ENCODE measurements around the gene GFAP.
"Not testable (repeated sequence)": the region's sequence is repeated elsewhere in the genome, so short reads cannot be mapped to it uniquely, and the experiment has no call there.

GFAP gene

DNA sequence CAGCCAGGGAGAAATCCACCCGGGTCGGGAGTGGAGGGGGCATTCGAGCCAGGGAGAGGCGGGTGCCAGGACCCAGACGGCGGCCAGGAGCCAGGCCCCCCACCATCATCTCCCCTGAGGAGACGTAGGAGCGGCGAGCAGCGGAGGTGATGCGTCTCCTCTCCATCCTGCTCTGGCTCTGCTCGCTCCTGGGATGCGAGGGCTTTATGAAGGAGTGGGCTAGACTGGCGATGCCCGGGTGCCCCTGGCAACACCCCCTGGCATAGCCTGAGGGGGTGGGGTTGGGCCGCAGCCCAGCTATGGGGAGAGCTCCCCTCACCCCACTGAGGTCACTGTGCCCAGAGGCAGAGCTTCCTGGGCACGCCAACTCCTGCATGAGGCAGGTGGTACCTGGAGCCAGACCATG is at the start of gene GFAP:
Gene GFAP (minus strand): TSS at position 180 of the 406 bp plus-strand sequence. CDS start 14 bp downstream, at position 166.
- DNase-seq (ENCODE audit: low spot score), result no peak

GRCh38 chr17:44961921-44962350 is 46.6 kb upstream of the GFAP start:
- no peak for DNase-seq (ENCODE audit: low spot score)

DNA sequence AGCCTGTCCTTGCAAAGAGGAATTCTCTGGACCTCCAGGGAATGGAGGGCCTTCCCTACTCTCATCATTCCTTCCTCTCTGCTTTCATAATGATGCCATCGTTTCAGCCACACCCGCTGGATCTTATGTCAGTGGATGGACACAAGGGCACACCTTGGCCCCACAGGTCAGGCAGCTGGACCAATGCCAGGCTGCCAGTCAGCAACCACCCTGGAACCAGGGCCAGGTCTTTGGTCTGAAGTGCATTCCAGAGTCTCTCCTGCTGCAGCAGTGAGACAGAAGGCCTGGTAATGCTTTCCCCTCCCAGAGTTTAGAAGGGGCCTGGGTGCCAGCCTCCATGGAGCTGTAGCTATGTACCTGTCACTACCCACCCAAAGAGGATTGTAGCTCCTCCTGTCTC is 45.4 kb upstream of the GFAP start:
- DNase-seq (ENCODE audit: low spot score), result no peak

DNA sequence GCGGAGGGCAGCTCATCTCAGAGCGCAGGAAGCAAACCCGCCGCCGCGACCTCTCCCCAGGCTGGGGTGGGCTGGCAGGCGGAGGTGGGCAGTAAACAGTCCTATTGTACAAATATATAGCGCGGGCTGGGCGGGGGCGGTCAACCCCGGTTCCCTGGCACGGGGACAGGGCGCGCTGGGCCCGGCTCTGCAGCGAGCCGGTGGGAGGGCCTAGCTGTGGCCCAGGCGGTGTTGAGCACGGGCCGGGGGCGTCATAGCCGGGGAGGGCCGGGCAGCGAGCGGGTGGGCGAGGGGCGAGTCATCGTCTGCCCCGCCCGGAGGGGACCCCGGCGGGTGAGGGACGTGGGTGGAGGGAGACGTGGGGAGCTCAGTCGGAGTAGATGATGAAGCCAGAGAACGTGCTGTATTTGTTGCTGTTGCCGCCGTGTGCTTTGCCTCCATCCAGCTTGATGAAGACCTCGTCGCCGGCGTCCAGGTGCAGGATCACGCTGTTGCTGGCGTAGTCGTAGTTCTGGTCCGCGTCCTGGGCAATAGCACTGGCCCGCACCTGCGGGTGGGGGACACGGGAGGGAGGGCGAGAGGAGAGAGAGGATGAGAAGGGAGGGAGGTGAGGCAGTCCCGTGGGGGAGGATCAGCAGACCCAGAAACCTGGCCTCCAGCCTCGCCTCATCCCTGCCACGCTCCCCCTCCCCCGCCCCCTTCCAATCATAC is 44.7 kb upstream of the GFAP start:
- no peak for DNase-seq (ENCODE audit: low spot score)

GRCh38 chr17:44956998-44957981 is 42.0 kb upstream of the GFAP start:
- no peak for DNase-seq (ENCODE audit: low spot score)

GRCh38 chr17:44955674-44956425 is 40.5 kb upstream of the GFAP start:
- DNase-seq (ENCODE audit: low spot score), result no peak

GRCh38 chr17:44952946-44953475 is 37.7 kb upstream of the GFAP start:
- no peak for DNase-seq (ENCODE audit: low spot score)

GRCh38 chr17:44948315-44948795 is 33.1 kb upstream of the GFAP start:
- no peak for DNase-seq (ENCODE audit: low spot score)

DNA sequence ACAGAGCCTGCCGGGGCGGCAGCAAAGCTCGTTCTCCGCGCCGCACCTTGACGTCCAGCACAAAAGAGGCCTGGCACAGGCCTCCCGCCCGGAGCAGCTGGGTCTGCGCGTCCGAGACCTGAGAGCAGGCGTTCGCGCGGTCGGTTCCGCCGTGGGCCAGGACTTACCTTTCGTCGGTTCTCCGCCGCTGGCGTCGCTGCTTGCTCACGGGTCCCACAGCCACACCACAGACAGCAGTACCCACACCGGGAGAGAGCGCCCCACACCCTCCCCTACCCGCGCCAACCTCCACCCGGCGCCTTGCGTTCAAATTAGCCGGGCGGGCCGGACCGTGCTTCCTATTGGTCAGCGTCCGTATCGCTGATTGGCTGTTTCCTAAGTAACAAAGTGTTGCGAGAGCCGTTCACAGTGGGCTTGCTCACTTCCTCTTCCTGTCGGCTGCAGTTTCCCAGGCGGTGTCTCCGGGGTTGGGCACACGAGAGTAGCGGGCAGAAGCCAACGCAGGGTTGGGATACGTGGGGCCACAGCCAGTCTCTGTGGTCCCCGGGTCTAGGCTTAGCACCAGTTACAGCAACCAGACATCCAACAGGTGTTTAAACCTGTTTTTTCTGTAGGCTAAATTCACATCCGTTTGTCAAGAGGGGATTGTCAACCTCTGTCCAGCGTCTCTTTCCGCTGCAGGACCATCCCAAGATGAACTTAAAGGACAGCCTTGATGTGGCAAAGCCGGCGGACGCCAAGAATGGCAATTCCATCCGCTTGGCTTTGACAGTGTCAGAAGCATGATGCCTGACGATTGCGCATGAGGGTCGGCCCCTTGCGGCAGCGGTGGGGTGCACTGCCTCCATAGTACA is 32.4 kb upstream of the GFAP start, which contains the start of gene KIF18B:
Gene KIF18B (minus strand): TSS at position 313 of the 854 bp plus-strand sequence. CDS start 11,429 bp downstream, outside the sequence.
- peak; percentile 99 for DNase-seq (ENCODE audit: low spot score)

GRCh38 chr17:44945652-44946051 is 30.4 kb upstream of the GFAP start:
- DNase-seq (ENCODE audit: low spot score), result not testable (repeated sequence)

- DNase-seq (ENCODE audit: low spot score), result no peak
Measured at GRCh38 chr17:44942456-44942855, 27.2 kb upstream of the GFAP start.

GRCh38 chr17:44941712-44942331 is 26.5 kb upstream of the GFAP start:
- DNase-seq (ENCODE audit: low spot score), result no peak

- no peak for DNase-seq (ENCODE audit: low spot score)
Measured at GRCh38 chr17:44940768-44941167, 25.5 kb upstream of the GFAP start.

DNA sequence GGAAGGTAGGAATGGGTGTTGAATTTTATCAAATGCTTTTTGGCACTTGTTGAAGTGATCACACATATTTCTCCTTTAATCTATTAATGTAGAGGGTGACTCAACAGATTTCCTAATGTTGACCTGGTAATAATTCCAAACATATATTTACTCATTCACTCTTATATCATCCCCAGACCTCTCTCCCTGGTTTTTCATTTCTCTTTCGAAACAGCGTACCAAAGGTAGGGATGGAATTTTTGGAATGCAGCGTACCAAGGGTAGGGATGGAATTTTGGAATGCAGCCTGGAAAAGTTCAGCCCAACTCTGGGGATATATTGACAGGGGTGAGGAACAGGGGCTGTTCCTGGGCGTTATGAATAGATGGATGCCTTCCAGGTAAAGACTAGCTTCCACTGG is 25.0 kb upstream of the GFAP start:
- DNase-seq (ENCODE audit: low spot score), result no peak

DNA sequence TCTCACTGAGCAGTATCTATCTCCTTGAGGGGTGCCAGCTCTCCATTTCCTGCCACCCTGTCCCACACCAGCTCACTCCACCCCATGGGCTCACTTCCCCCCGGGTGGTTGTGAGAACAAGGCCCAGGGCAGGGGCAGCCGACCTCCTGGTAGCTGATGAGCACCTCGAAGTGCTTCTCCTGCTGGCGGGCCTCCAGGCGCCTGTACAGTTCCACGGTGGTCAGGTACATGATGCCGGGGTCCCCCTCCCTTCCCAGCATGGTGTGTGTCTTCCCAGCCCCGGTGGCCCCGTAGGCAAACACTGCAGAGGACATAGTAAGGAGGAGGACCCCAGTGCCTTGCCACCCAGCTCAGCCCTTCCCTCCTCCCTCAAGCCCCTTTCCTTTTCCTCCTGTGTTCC is 19.8 kb upstream of the GFAP start:
- DNase-seq (ENCODE audit: low spot score), result no peak

- no peak for DNase-seq (ENCODE audit: low spot score)
Measured at GRCh38 chr17:44934745-44935105, 19.4 kb upstream of the GFAP start.

DNA sequence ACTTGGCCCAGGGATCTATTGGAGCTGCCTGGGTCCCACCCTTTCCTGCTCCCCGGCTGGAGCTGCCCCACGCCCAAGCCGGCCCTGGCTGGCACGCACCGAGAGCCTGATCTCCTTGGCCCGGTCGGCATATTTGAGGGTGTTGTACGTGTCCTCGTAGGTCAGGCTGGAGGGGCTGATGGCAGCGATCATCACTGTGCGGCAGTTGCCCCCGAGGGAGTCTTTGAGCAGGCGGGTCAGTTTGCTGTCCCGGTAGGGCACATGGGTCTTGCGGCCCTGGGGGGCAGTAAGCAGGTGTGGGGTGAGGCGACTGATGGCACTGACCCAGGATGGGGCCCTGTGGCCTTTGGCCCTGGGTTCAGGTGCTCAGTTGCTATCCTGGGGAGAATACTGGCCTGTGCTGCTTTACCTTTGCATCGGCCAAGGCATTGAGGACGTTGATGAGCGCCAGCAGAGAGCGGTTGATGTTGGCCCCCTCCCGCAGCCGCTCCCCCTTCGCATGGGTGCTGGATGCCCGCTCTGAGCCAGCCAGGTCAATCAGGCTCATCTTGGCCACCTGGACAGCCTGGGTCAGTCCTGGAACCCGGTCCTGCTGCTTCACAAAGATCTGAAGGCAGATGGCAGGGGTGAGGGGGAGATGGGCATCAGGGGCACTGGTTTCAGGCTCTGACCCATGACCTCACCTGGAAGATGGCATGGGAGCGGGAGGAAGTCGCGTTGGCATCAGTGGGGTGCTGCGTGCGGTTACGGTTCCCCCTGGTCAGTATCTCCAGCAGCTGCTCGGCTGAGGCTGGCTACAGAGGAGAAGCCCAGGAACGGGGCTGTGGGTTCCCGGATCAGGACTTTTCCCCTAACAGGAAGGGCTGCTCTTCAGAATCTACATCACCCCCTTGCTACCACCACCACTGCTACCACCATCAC is 18.8 kb upstream of the GFAP start:
- no peak for DNase-seq (ENCODE audit: low spot score)

- DNase-seq (ENCODE audit: low spot score), result no peak
Measured at GRCh38 chr17:44932787-44933097, 17.4 kb upstream of the GFAP start.

- DNase-seq (ENCODE audit: low spot score), result no peak
Measured at GRCh38 chr17:44932096-44932786, 16.9 kb upstream of the GFAP start.
